DMS 273 (cell line): ENCODE measurements around the gene CD40.

Source experiments
- DNase-seq: peaks from one replicate; lab custom pipeline; 2025; ENCODE audit not compliant: unreplicated experiment; lab: John Stamatoyannopoulos, UW

CD40 gene

DNA sequence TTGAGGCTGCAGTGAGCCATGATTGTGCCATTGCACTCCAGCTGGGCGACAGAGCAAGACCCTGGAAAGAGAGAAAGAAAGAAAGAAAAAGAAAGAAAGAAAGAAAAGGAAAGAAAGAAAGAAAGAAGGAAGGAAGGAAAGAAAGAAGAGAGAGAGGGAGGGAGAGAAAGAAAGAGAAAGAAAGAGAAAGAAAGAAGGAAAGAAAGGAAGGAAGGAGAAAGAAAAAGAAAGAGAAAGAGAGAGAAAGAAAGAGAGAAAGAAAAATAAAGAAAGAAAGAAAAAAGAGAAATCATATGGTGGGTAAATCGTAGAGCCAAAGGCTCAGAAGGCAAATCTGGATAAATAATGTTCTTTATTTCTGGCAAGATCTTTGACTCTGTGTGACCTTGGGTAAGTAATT, 53.4 kb downstream of the CD40 start:
- no peak for DNase-seq

DNA sequence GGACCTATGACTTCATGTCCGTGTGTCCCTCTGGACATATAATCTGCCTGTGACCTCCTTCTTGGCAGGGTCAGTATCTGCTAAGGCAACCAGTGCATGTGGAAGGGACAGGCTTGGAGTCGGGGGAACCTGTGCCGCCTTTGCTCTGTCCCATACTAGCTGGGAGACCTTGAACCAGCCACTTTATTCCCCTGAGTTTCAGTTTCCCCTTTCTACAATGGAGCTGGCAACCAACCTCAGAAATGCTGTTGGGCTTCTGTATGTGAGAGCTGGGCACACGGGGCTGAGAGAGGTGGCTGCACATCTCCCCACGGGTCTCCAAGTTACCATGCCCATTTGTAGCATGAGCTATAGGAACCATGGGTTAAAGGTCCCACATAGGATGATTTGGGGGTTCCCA, 53.8 kb downstream of the CD40 start:
- DNase-seq, result no peak

DNA sequence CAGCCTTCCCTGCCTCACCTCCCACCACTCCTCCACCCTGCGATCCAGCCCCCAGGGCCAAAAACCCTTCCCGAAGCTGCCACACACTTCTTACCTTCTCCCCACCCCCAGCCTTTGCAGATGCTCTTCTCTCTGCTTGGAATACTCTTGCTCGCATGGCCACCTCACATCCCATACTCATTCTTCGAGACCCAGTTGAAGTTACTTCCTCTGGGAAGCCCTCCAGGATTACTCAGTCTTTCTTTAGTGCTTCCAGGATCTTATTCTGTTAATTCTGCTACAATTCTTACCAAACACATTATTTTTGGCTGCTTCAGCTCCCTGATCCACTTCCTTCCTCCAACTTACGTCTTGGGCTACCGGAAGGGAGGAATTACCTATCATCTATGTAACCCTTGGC, 54.3 kb downstream of the CD40 start:
- no peak for DNase-seq

DNA sequence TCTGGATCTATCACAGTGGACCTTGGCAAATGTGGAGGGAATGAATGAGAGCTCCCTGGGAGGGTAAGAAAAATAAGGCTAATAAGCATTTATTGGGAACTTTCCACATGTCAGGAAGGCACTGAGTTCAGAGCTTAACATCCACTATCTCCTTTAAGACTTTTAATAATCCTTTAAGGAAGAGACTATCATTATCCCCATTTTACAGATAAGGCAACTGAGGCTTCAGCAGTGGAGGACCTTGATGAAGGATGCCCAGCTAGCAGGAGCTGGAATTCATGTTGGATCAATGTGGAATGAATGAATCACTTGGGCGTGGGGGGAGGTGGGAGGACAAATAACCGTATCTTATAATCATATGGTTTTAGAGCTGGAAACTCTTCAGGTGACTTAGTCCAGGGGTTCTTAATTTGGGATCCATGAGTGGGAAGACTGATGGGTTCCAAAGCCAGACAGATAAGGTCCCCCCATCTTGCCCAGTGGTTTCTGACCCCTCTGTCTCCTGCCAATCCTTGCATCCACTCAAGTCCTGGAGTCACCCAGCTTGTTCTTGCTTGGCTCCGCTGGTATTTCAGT, 54.9 kb downstream of the CD40 start:
- no peak for DNase-seq

DNA sequence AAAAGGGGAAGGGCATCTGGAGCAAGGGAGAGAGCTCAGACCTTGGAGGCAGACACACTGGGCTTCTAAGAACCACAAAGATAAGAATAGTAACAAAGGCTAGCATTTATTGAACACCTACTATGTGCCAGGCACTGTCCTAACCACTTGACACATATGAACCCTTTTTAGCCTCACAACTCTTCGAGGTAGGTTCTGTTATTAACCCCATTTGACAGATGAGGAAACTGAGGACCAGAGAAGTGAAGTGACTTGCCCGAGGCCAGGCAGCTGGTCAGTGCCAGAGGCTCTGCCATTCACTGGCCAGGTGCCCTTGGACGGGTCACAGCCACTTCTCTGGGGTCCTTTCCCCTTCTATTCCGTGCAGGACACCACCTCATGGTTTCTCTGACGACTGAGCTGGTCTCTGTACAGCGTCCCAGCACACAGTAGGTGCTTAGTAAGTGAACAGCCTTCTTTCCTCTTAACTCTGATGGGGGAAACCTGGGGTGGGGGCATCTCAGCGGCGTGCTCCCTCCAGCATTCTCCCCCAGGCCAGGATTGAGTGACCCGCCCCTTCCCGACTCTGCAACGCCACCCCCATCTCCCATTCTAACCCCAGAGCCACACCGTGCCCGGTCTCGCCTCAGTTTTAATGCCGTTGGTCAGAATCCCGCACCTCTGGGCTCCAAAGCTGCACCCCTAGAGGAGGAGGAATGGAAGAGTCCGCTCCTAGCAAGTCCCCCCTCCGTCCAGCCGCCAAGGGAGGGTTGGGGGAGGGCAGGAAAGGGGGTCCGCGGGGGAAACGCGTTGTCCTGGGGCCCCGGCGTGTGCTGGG, 55.7 kb downstream of the CD40 start:
- DNase-seq, result no peak

DNA sequence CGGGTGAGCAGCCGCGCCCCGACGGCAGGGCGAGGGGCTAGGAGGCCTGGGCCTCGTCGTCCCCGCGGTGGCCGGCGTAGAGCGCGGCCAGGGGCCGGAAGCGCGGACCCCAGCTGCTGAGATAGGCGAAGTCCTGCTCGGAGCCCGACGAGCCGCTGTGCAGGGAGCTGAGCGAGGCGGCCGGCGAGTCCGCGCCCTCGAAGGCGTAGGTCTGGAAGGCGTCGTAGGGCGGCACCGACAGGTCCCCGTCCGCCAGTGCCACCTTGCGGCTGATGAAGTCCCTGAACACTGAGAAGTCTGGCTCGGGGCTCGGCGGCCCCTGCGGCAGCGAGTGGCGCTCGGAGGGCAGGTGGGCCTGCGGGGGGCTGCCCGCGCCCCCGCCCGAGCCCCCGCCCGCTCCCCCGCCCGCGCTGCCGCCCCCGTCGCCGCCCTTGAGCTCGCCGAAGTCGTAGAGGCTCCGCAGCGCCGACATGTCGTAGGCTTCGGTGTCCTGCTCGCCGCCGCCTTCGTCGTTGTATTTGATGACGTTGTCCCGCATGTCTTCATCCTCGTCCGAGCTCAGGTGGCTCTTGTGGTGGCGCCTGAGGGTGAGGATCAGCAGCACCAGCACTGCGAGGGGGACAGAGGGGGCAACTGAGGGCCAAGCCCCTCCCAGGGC, 56.5 kb downstream of the CD40 start:
- no peak for DNase-seq

DNA sequence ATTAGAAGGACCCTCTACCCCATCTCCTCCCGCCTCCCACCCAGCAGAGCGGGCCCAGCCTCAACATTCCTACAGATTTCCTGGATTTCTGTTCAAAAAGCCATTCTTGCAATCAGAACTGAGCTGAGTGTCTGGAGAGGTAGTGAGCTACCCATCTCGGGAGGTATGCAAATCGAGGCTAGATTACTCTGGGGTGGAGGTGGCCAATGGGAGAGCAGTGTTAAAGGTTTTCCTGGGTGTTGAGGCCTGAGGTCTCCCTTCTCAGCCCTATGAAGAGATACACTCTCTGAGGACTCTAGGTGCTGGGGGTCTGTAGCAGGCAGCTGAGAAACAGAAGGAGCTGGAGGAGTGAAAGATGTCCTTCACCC, 57.0 kb downstream of the CD40 start:
- DNase-seq, result no peak

DNA sequence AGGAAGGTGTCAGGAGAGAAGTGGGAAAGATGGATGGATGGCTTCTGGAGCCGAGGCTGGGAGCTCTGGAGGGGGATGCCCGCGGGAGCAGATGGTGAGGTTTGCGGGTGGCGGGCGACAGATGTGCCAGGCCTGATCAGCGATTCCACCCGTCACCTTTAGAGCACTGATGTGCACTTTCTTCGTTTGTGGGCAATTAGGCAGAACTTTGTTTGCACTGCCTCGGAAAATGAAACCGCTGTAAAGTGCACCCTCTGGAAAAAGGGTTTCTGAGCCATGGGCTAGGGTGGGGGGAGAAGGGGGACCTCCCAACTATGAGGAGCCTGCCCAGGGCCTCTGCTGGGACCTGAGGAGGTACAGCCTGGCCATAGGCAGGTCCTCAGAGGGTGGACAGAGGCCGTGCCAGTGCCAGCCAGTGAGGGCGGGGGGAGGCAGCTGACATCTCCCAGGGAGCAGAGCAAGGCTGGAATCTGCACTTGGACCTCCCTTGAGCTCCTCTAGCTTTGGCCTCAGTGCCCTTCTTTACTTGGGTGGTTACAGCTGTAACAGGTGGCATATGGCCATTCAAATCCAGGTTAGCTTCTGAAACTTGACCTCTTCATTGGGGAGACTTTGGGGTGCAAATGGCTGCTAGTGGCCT, 58.7 kb downstream of the CD40 start:
- DNase-seq, result peak; percentile 94

DNA sequence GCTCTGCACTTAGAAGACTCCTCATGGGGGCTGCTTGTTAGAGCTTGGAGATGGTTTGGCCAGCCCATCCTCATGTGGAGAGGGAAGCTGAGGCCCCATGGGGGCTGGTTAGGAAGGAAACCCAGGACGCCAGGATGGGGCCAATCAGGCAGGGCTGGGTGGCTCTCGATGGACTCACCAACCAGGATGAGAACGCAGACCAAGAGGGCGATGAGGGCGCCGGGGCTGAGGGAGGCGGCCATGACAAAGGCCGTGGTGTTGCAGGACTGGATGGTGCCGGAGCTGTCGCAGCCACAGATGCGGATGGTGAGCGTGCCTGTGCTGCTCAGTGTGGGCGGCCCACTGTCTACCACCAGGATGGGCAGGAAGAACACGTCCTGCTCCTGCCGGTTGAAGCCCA, 59.7 kb downstream of the CD40 start:
- no peak for DNase-seq

DNA sequence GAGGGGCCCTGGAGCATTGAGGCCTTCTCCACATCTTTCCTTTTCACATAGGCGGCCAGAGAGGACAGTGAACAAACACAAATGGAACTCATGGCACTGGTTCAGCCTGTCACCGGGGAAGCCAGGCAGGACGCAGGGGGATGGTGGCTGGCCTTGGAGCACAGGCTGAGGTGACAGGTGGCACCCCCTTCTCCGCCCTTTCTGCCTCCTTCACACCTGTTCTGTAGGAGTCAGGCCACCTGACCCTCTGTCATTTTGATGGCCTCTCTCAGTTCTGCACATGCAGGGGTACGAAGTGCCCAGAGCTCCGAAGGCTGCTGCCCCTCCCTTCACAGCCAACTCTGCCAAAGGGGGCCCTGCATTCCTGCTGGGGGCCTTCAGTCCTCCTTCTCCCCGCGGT, 60.8 kb downstream of the CD40 start:
- DNase-seq, result no peak
